ENCODE measurements around the gene LARGE1. TPM values are rescaled to one million over a fixed set of nuclear protein-coding genes. Genes with fewer than 3 reads are reported as not detected.
A peak's percentile ranks its signal among the peaks of the same experiment; 100 is the strongest.
"Not testable (repeated sequence)": the region's sequence is repeated elsewhere in the genome, so short reads cannot be mapped to it uniquely, and the experiment has no call there.

Gene LARGE1
- total RNA-seq, 1 experiment from 2014 or later, result 1.0 TPM

DNA sequence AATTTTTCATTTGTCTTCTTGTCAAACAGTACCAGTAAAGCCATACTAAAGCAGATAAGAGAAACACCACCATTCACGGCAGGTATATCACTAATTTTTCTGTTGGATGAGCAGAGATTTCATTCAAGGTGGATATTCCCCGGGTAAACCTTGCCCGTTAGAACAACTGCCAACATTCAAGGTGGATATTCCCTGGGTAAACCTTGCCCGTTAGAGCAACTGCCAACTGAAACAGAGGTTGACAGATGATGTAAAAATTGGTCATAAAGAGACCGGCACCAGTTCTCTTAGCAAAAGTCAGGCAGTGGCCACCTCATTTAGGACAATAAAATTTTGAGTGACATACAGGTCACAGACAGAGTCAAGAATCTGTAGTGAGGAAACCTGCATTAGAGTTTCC lies 438.7 kb downstream of the LARGE1 start:
- DNase-seq (ENCODE audit: low read depth), result no peak

GRCh38 chr22:33477120-33478111 lies 442.9 kb downstream of the LARGE1 start:
- no peak for DNase-seq (ENCODE audit: low read depth)

DNA sequence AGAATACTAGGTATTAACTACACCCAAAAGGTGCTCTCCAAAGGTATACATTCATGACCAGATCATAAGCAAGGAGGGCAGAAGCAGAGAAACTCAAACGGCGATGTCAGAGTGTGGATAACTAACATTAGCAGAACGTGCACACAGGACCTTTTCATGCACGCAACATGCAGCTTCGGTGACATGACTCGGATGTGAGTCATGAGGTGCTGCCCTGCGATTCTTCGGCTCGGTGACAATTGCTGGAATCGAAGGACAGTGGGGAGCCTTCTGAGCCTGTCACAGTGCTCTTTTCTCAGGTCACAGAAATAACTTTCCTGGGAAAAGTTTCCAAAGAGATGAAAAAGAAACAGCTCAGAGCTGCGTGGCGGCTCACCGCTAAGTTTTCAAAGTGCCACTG lies 443.6 kb downstream of the LARGE1 start:
- peak; percentile 2 for DNase-seq (ENCODE audit: low read depth)

DNA sequence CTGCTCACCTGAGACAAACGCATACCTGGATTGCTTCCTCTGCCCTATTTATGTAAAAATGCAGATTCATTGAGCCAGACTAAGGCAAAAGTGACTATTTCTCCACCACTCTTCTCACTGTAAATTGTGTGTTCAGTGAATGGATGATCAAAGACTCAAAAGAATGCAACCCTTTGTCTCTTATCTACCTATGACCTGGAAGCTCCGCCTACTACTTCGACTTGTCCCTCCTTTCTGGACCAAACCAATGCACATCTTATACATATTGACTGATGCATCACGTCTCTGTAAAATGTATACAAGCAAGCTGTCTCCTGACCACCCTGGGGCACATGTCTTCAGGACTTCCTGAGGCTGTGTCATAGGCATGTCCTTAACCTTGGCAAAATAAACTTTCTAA lies 444.1 kb downstream of the LARGE1 start:
- no peak for DNase-seq (ENCODE audit: low read depth)

DNA sequence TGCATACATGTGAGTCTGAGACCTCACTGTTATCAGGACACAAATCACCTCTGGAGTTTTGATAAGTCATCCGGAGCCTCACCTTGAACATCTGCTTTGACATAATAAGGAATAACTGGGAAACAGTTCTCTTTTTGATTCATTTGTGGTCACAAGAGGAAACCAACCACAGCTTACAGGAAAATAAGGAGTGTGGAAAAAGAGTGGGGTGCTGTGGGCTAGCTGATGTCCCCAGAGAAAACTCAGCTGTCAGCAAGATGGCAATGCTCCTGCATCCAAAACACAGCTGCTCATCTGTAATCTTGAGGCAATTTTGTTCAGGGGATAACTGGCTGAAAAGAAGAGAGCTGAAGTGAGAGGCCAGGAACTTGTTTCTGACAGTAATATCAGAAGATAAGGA lies 445.7 kb downstream of the LARGE1 start:
- no peak for DNase-seq (ENCODE audit: low read depth)

DNA sequence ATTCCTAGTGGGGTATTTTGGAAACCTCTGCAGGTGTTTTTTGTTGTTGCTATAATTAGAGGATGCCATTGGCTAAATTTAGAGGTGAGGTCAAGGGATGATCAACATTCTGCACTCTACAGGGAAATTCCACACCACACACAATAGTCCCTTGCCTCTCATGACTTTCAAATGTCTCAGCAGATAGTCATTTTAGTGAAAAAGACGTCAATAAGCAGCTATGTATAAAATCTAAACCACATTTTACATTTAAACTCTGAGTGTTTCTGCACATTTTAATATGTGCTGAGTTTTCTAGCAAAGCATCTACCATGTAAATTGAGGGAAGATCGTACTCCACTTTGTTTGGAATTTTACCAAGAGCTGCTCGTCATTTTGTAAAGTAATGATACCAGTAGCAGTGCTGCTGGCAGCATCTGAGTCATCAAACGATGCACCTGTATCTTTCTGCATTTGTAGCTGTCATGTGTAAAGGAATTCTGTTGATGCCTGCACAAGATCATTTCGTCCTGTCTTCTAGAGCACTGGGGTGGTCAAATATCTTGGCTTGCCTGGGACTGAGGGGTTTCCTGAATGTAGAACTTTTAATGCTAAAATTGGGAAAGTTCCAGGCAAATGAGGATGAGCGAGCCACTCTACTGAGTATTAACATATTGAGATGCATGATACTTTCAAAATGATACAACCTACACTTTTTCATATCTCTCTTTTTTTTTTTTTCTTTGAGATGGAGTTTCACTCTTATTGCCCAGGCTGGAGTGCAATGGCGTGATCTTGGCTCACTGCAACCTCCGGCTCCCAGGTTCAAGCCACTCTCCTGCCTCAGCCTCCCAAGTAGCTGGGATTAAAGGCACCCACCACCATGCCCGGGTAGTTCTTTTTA lies 447.6 kb downstream of the LARGE1 start:
- DNase-seq (ENCODE audit: low read depth), result no peak

GRCh38 chr22:33470456-33470855 lies 449.8 kb downstream of the LARGE1 start:
- no peak for DNase-seq (ENCODE audit: low read depth)

GRCh38 chr22:33467620-33468095 lies 452.6 kb downstream of the LARGE1 start:
- DNase-seq (ENCODE audit: low read depth), result no peak

GRCh38 chr22:33467080-33467479 lies 453.2 kb downstream of the LARGE1 start:
- DNase-seq (ENCODE audit: low read depth), result no peak

DNA sequence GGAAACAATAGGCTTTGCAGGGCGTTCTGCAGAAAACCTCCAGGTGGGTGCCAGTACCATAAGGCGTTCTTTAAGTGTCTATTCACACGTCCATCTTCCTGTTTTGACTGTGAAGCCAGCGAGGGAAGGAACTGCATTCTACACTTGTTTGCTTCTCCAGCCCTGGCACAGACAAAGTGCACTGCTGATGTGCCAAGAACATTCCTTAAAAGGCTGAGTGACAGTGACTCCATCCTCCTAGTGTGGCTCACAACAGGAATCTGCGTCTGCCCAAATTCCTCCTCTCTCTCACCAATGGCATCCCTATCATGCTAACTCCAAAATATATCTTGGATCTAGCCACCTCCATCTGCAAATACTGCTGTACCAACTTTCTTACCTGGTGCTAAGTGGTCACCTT lies 454.7 kb downstream of the LARGE1 start:
- no peak for DNase-seq (ENCODE audit: low read depth)

GRCh38 chr22:33464698-33465097 lies 455.6 kb downstream of the LARGE1 start:
- DNase-seq (ENCODE audit: low read depth), result no peak

DNA sequence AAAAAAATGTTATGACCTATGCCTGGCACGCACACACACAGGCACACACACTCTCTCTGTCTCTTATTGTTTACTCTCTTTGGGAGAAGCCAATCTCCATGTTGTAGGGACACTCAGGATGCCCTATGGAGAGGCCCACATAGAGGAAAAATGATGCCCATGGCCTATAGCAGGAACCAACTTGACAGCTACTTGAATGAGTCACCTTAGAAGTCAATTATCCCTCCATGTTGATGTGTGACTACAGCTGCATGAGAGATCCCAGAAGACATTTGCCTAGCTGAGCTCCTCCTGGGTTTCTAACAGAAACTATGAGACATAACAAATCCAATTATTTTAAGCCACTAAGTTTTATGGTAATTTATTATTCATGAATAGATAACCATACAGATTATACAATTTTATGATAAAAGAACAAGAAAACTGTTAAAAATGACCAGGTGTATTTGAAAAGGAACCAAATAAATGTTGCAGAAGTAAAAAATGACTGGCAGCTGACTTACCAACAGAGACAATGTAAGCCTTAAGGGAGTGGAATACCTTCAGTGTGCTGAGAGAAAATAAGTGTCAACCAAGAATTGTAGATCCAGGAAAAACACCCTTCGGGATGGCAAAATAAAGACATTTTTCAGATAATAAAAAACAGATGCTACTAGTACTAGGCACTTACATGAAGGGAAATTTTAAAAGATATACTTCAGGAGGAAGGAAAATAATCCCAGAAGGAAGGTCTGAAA lies 458.4 kb downstream of the LARGE1 start:
- no peak for DNase-seq (ENCODE audit: low read depth)

DNA sequence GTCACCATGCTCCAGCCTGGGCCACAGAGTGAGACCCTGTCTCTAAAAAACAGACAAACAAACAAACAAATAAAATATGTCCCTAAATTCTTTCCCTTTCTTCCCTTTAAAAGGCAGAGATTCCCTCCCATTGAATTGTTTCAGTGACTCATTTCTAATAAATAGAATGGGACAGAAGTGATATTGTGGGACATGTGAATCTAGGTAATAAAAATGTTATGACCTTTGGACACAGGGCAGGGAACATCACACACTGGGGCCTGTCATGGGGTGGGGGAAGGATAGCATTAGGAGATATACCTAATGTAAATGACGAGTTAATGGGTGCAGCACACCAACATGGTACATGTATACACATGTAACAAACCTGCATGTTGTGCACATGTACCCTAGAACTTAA lies 459.0 kb downstream of the LARGE1 start:
- DNase-seq (ENCODE audit: low read depth), result not testable (repeated sequence)

GRCh38 chr22:33459137-33459536 lies 461.1 kb downstream of the LARGE1 start:
- no peak for DNase-seq (ENCODE audit: low read depth)

GRCh38 chr22:33456511-33456910 lies 463.8 kb downstream of the LARGE1 start:
- no peak for DNase-seq (ENCODE audit: low read depth)

- no peak for DNase-seq (ENCODE audit: low read depth)
These were observed 465.2 kb downstream of the LARGE1 start for GRCh38 chr22:33455036-33455435.

GRCh38 chr22:33451866-33452469 lies 468.3 kb downstream of the LARGE1 start:
- no peak for DNase-seq (ENCODE audit: low read depth)

DNA sequence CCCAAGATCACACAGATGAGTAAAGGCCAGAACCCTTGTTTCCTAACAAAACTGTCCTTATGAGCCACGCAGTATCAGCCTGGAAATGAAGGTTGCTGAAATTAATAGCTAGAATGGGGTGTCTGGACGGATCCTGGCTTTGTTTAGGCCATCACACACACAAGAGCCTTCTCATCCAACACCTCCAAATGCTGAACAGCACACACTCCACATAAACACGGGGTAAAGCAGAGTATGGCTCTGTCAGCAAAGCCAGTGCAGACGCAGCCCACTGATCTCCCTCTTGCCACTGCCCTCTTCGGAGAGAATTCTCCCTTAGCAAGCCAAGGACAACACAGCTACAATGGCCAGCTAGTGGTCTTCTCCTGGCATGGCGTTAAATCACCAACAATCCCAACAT lies 469.5 kb downstream of the LARGE1 start:
- no peak for DNase-seq (ENCODE audit: low read depth)

- DNase-seq (ENCODE audit: low read depth), result no peak
These were observed 472.5 kb downstream of the LARGE1 start for GRCh38 chr22:33447733-33448132.

DNA sequence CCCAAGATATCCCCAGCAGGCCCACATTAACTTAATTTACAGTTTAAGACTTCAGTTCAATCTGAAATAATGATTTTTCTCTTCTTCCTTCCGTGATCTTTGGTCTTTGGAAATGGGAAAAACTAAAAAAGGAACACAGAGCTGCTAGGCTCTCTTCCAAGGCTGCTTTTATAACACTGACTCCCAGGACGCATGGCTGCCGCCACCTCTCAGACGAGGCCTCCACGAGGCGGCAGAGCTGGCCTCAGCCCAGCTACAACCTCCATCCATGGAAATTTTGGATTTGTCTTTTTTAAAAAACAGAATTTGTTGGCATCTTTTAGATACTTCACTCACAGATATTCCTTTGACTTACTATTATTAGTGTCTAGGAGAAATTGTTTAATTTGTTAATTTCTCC lies 476.6 kb downstream of the LARGE1 start:
- no peak for DNase-seq (ENCODE audit: low read depth)

DNA sequence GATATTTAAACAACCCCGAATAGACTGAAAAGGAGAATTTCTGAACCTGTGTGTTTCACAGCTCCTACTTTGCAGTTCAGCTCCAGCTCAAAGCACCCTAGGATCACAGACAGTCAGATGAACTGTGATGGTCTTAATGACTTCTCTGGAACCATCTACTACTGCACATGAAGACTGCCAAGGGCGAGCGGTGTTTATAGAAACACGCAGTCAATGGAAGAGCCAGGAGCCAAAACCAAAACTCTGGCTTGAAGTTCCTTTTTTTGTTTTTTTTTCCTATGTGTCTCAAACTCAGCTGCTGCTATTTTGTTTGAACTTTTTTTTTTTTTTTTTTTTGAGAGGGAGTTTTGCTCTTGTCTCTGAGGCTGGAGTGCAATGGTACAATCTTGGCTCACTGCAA lies 479.5 kb downstream of the LARGE1 start:
- DNase-seq (ENCODE audit: low read depth), result no peak
